ENCODE results near the gene PROX2.

The PROX2 gene

GRCh38 chr14:74859757-74860552 lies 16.0 kb downstream of the PROX2 start:
- DNase-seq (ENCODE audit: low read depth) = no peak
- no peak for TF ChIP-seq CTCF (conservative IDR thresholded peaks at IDR 0.05; ENCODE audit: low read depth, low read length)
- no peak overlapping the region for H3K4me3 ChIP-seq (ENCODE audit: low read length)

- H3K4me3 ChIP-seq (ENCODE audit: low read length) = no peak overlapping the region
- no peak for DNase-seq (ENCODE audit: low read depth)
- TF ChIP-seq CTCF (conservative IDR thresholded peaks at IDR 0.05; ENCODE audit: low read depth, low read length) = no peak
These were observed 17.9 kb downstream of the PROX2 start for GRCh38 chr14:74858022-74858421.

- no peak overlapping the region for H3K4me3 ChIP-seq (ENCODE audit: low read length)
- TF ChIP-seq CTCF (conservative IDR thresholded peaks at IDR 0.05; ENCODE audit: low read depth, low read length) = no peak
- DNase-seq (ENCODE audit: low read depth) = no peak
These were observed 19.6 kb downstream of the PROX2 start for GRCh38 chr14:74856366-74856765.

- DNase-seq (ENCODE audit: low read depth) = no peak
- no peak for TF ChIP-seq CTCF (conservative IDR thresholded peaks at IDR 0.05; ENCODE audit: low read depth, low read length)
- H3K4me3 ChIP-seq (ENCODE audit: low read length) = no peak overlapping the region
These were observed 20.0 kb downstream of the PROX2 start for GRCh38 chr14:74855945-74856344.

- H3K4me3 ChIP-seq (ENCODE audit: low read length) = no peak overlapping the region
- no peak for TF ChIP-seq CTCF (conservative IDR thresholded peaks at IDR 0.05; ENCODE audit: low read depth, low read length)
- no peak for DNase-seq (ENCODE audit: low read depth)
These were observed 20.9 kb downstream of the PROX2 start for GRCh38 chr14:74855021-74855420.

GRCh38 chr14:74853581-74853980 lies 22.4 kb downstream of the PROX2 start:
- H3K4me3 ChIP-seq (ENCODE audit: low read length) = no peak overlapping the region
- DNase-seq (ENCODE audit: low read depth) = no peak
- TF ChIP-seq CTCF (conservative IDR thresholded peaks at IDR 0.05; ENCODE audit: low read depth, low read length) = no peak

- no peak for DNase-seq (ENCODE audit: low read depth)
- TF ChIP-seq CTCF (conservative IDR thresholded peaks at IDR 0.05; ENCODE audit: low read depth, low read length) = no peak
- no peak overlapping the region for H3K4me3 ChIP-seq (ENCODE audit: low read length)
These were observed 22.9 kb downstream of the PROX2 start for GRCh38 chr14:74852922-74853530.

Data from retinal pigment epithelial cell (primary cell).